H9 (cell line): Measurements from ENCODE around the gene RSPO3. TPM values are rescaled to one million over a fixed set of nuclear protein-coding genes. Genes with fewer than 3 reads are reported as not detected.
"Not testable (repeated sequence)": the region's sequence is repeated elsewhere in the genome, so short reads cannot be mapped to it uniquely, and the experiment has no call there.

Experiments used
- DNase-seq: peaks from one replicate; pipeline ENCODE4 v3.0.0-alpha.2; 2017
- H2AFZ ChIP-seq: one replicate; pipeline ENCODE4 v1.6.1; 2013; ENCODE audit warnings: mild to moderate bottlenecking, low read length, control low read depth, moderate library complexity
- H2AK5ac ChIP-seq: 2 replicates; pipeline ENCODE4 v1.6.1; 2013; ENCODE audit warnings: low read length, control low read depth, mixed read lengths; ENCODE audit not compliant: insufficient read length
- H2BK120ac ChIP-seq: one replicate; pipeline ENCODE4 v1.6.1; 2013; ENCODE audit warnings: low read depth, mild to moderate bottlenecking, low read length, control low read depth, inconsistent platforms; ENCODE audit not compliant: poor library complexity, severe bottlenecking
- H2BK12ac ChIP-seq: 2 replicates; pipeline ENCODE4 v1.6.1; 2013; ENCODE audit warnings: low read length, control low read depth, mixed read lengths, low read depth; ENCODE audit not compliant: insufficient read length
- H2BK15ac ChIP-seq: 2 replicates; pipeline ENCODE4 v1.6.1; 2013; ENCODE audit warnings: low read depth, low read length, control low read depth
- H2BK20ac ChIP-seq: one replicate; pipeline ENCODE4 v1.6.1; 2013; ENCODE audit warnings: low read depth, mild to moderate bottlenecking, low read length, control low read depth, inconsistent platforms; ENCODE audit not compliant: poor library complexity, severe bottlenecking
- H2BK5ac ChIP-seq: 2 replicates; pipeline ENCODE4 v1.6.1; 2013; ENCODE audit warnings: low read length, control low read depth, mixed read lengths; ENCODE audit not compliant: insufficient read length
- H3K14ac ChIP-seq: 2 replicates; pipeline ENCODE4 v1.6.1; 2013; ENCODE audit warnings: low read length, control low read depth; ENCODE audit not compliant: insufficient read depth
- H3K18ac ChIP-seq: 2 replicates; pipeline ENCODE4 v1.6.1; 2013; ENCODE audit warnings: low read depth, mild to moderate bottlenecking, mixed read lengths, low read length, control low read depth; ENCODE audit not compliant: insufficient read length
- H3K23ac ChIP-seq: 2 replicates; pipeline ENCODE4 v1.6.1; 2013; ENCODE audit warnings: low read length, control low read depth, mixed read lengths, low read depth; ENCODE audit not compliant: insufficient read length
- H3K23me2 ChIP-seq: 2 replicates; pipeline ENCODE4 v1.6.1; 2013; ENCODE audit warnings: low read depth, mild to moderate bottlenecking, mixed read lengths, low read length, control low read depth; ENCODE audit not compliant: insufficient read length, poor library complexity, severe bottlenecking
- H3K27ac ChIP-seq: 2 replicates; pipeline ENCODE4 v1.5.1; 2013; ENCODE audit warnings: low read length, control low read depth, mixed read lengths, low read depth; ENCODE audit not compliant: insufficient read length
- H3K27me3 ChIP-seq: 2 replicates; pipeline ENCODE4 v1.6.1; 2013; ENCODE audit warnings: low read length, control low read depth, inconsistent platforms; ENCODE audit not compliant: insufficient read depth
- H3K4ac ChIP-seq: 2 replicates; pipeline ENCODE4 v1.6.1; 2013; ENCODE audit warnings: low read depth, mild to moderate bottlenecking, control low read depth, inconsistent platforms, low read length, moderate library complexity
- H3K4me1 ChIP-seq: 2 replicates; pipeline ENCODE4 v1.6.1; 2013; ENCODE audit warnings: low read length, control low read depth, inconsistent platforms; ENCODE audit not compliant: insufficient read depth
- H3K4me2 ChIP-seq: 2 replicates; pipeline ENCODE4 v1.6.1; 2013; ENCODE audit warnings: low read length, control low read depth, mixed read lengths; ENCODE audit not compliant: insufficient read length, insufficient read depth
- H3K56ac ChIP-seq: 2 replicates; pipeline ENCODE4 v1.6.1; 2013; ENCODE audit warnings: low read depth, mild to moderate bottlenecking, mixed read lengths, low read length, control low read depth; ENCODE audit not compliant: insufficient read length
- H3K79me1 ChIP-seq: 2 replicates; pipeline ENCODE4 v1.6.1; 2013; ENCODE audit warnings: low read depth, mild to moderate bottlenecking, moderate library complexity, low read length, control low read depth, inconsistent platforms; ENCODE audit not compliant: insufficient read depth, poor library complexity, severe bottlenecking
- H3K79me2 ChIP-seq: 2 replicates; pipeline ENCODE4 v1.6.1; 2013; ENCODE audit warnings: low read length, control low read depth, inconsistent platforms; ENCODE audit not compliant: insufficient read depth
- H3K9ac ChIP-seq: 2 replicates; pipeline ENCODE4 v1.6.1; 2013; ENCODE audit warnings: low read length, control low read depth, mixed read lengths; ENCODE audit not compliant: insufficient read length; ENCODE audit errors: extremely low read depth
- H3K9me3 ChIP-seq: one replicate; pipeline ENCODE4 v1.6.1; 2013; ENCODE audit warnings: low read depth, low read length, inconsistent platforms; ENCODE audit not compliant: control insufficient read depth
- H3T11ph ChIP-seq: one replicate; pipeline ENCODE4 v1.6.1; 2013; ENCODE audit warnings: mild to moderate bottlenecking, low read length, control low read depth, inconsistent platforms
- H4K20me1 ChIP-seq: one replicate; pipeline ENCODE4 v1.6.1; 2013; ENCODE audit not compliant: control insufficient read depth, insufficient read length, insufficient read depth
- H4K5ac ChIP-seq: 2 replicates; pipeline ENCODE4 v1.6.1; 2013; ENCODE audit warnings: low read depth, mild to moderate bottlenecking, mixed read lengths, low read length, control low read depth; ENCODE audit not compliant: insufficient read length
- H4K8ac ChIP-seq: replicated peaks from 2 replicates; pipeline ENCODE4 v1.6.1; 2013; ENCODE audit warnings: low read length, control low read depth, mixed read lengths, low read depth; ENCODE audit not compliant: insufficient read length
- H4K91ac ChIP-seq: 2 replicates; pipeline ENCODE4 v1.6.1; 2013; ENCODE audit warnings: low read depth, mild to moderate bottlenecking, moderate library complexity, mixed read lengths, low read length, control low read depth; ENCODE audit not compliant: insufficient read length
- H3K27ac Mint-ChIP-seq, 3 experiments: 2 replicates in 2 of 3; 3 replicates in 1 of 3; pipeline ENCODE4 v1.8.0; 2020 to 2021; ENCODE audit warnings: mixed read lengths in 3 of 3, mild to moderate bottlenecking in 1 of 3, moderate library complexity in 1 of 3
- H3K27me3 Mint-ChIP-seq: 2 replicates; pipeline ENCODE4 v1.8.0; 2021; ENCODE audit warnings: low read depth, mild to moderate bottlenecking, moderate library complexity, mixed read lengths
- H3K36me3 Mint-ChIP-seq, 3 experiments: 2 replicates in 2 of 3; 3 replicates in 1 of 3; pipeline ENCODE4 v1.8.0; 2020 to 2021; ENCODE audit warnings: low read depth in 3 of 3, mixed read lengths in 3 of 3; ENCODE audit not compliant: insufficient read depth in 1 of 3
- H3K4me1 Mint-ChIP-seq, 2 experiments: 2 replicates each; pipeline ENCODE4 v1.8.0; 2020; ENCODE audit warnings: mixed read lengths in 2 of 2
- H3K4me3 Mint-ChIP-seq, 2 experiments: 2 replicates in 1 of 2; 3 replicates in 1 of 2; pipeline ENCODE4 v1.8.0; 2020 to 2021; ENCODE audit warnings: mild to moderate bottlenecking in 2 of 2, mixed read lengths in 2 of 2, moderate library complexity in 1 of 2
- H3K9me3 Mint-ChIP-seq, 2 experiments: 2 replicates in 1 of 2; 3 replicates in 1 of 2; pipeline ENCODE4 v1.8.0; 2020; ENCODE audit warnings: mild to moderate bottlenecking in 2 of 2, mixed read lengths in 2 of 2, moderate library complexity in 1 of 2
- WGBS: extraction: QIAGEN DNeasy Blood & Tissue Kit; methylation state at CpG from one replicate; pipeline ENCODE4 v1.1.7; 2013; ENCODE audit warnings: missing lambda C conversion rate, low lambda C conversion rate, mixed read lengths; ENCODE audit not compliant: insufficient read length; ENCODE audit errors: extremely low coverage; 5-methylcytosine and 5-hydroxymethylcytosine counted together
- total RNA-seq: library from RNA; stranded (reverse); gene quantifications from 2 replicates; pipeline ENCODE4 v1.2.1, GENCODE V29; 2021
- TF ChIP-seq, protein P1 (sequence below): fragments of 200-600 bp; sonication (generic); conservative IDR thresholded peaks from 3 replicates; pipeline ENCODE4 v1.8.0; 2021; ENCODE audit warnings: antibody characterized with exemption, mild to moderate bottlenecking

RSPO3 gene
- total RNA-seq, 1 experiment from 2014 or later = not detected

DNA sequence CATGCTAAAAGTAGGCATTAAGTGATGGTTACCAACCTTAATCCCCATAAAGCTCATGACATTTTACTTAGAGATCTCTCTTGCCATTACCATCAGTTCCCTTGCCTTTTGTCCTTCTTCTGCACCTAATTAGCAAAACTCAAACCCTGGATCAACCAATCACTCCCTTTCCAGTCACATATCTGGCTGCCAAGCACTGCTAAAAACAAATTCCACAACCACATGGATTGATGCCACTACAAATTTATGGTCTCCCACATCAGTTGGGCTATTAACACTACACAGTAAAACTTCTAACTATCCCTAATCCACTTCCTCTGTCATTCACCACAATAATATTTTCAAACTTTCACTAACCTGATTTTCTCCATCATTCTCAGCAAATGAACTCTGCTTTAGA, 93.9 kb downstream of the RSPO3 start:
- no peak overlapping the region for H4K8ac ChIP-seq
- H3K23ac ChIP-seq = no peak overlapping the region
- no peak overlapping the region for H2BK20ac ChIP-seq
- DNase-seq = no peak
- Mint-ChIP-seq H3K27ac (no peak overlapping the region), H3K27me3 (no peaks in the 10 kb centered on the region), H3K36me3 (peaks cover 0 to 4% (median 0%) of the 10 kb centered on the region in 3 experiments; a peak in 1 of 7 replicates), H3K4me1 (no peaks in the 10 kb centered on the region), H3K4me3 (no peak overlapping the region), H3K9me3 (peaks cover 0 to 3% of the 10 kb centered on the region in 2 experiments; a peak in 2 of 5 replicates)
- H3K23me2 ChIP-seq = no peaks in the 10 kb centered on the region
- no peak overlapping the region for H2BK5ac ChIP-seq
- no peak overlapping the region for H3K56ac ChIP-seq
- no peak overlapping the region for H3K4me2 ChIP-seq
- H4K91ac ChIP-seq = no peak overlapping the region
- no peaks in the 10 kb centered on the region for H4K20me1 ChIP-seq
- H3K18ac ChIP-seq = no peak overlapping the region
- no peak overlapping the region for H4K5ac ChIP-seq
- no peak overlapping the region for H2AFZ ChIP-seq
- H3T11ph ChIP-seq = no peak overlapping the region
- H3K9ac ChIP-seq = no peak overlapping the region
- H3K9me3 ChIP-seq = no peaks in the 10 kb centered on the region
- no peak overlapping the region for H3K4ac ChIP-seq
- no peaks in the 10 kb centered on the region for H3K79me2 ChIP-seq
- H3K4me1 ChIP-seq = no peaks in the 10 kb centered on the region
- no peak overlapping the region for H2BK15ac ChIP-seq
- H2BK120ac ChIP-seq = no peak overlapping the region
- H2BK12ac ChIP-seq = no peak overlapping the region
- TF ChIP-seq, protein P1, sequence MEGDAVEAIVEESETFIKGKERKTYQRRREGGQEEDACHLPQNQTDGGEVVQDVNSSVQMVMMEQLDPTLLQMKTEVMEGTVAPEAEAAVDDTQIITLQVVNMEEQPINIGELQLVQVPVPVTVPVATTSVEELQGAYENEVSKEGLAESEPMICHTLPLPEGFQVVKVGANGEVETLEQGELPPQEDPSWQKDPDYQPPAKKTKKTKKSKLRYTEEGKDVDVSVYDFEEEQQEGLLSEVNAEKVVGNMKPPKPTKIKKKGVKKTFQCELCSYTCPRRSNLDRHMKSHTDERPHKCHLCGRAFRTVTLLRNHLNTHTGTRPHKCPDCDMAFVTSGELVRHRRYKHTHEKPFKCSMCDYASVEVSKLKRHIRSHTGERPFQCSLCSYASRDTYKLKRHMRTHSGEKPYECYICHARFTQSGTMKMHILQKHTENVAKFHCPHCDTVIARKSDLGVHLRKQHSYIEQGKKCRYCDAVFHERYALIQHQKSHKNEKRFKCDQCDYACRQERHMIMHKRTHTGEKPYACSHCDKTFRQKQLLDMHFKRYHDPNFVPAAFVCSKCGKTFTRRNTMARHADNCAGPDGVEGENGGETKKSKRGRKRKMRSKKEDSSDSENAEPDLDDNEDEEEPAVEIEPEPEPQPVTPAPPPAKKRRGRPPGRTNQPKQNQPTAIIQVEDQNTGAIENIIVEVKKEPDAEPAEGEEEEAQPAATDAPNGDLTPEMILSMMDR = no peak
- H3K79me1 ChIP-seq = no peaks in the 10 kb centered on the region
- H3K14ac ChIP-seq = no peak overlapping the region
- H3K27ac ChIP-seq = no peak overlapping the region
- H3K27me3 ChIP-seq = no peaks in the 10 kb centered on the region
- H2AK5ac ChIP-seq = no peak overlapping the region

DNA sequence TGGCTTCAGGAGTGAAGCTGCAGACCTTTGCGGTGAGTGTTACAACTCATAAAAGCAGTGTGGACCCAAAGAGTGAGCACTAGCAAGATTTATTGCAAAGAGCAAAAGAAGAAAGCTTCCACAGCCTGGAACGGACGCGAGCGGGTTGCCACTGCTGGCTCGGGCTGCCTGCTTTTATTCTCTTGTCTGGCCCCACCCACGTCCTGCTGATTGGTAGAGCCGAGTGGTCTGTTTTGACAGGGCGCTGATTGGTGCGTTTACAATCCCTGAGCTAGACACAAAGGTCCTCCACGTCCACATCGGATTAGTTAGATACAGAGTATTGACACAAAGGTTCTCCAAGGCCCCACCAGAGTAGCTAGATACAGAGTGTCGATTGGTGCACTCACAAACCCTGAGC, 95.6 kb downstream of the RSPO3 start:
- H4K8ac ChIP-seq, H3K27me3 ChIP-seq, H4K91ac ChIP-seq, H3K4me1 ChIP-seq, H4K5ac ChIP-seq, H2BK5ac ChIP-seq, H3K4me3 Mint-ChIP-seq, H3K14ac ChIP-seq, H3K23ac ChIP-seq, H3K9me3 ChIP-seq, H3K4me2 ChIP-seq, H3K9ac ChIP-seq, H2AFZ ChIP-seq, H3K18ac ChIP-seq, H2BK15ac ChIP-seq, H4K20me1 ChIP-seq, H2BK20ac ChIP-seq, H2BK12ac ChIP-seq, H3K79me2 ChIP-seq, H3K27me3 Mint-ChIP-seq, H3K23me2 ChIP-seq, H3K56ac ChIP-seq, H3T11ph ChIP-seq, H3K4ac ChIP-seq, H3K9me3 Mint-ChIP-seq, H3K79me1 ChIP-seq, H3K27ac ChIP-seq, H3K36me3 Mint-ChIP-seq, H2AK5ac ChIP-seq, DNase-seq, H3K4me1 Mint-ChIP-seq, H2BK120ac ChIP-seq: not testable (repeated sequence)
- H3K27ac Mint-ChIP-seq = peak overlapping the region in 1 of 3 experiments; percentile 45; a peak in 2 of 7 replicates
- WGBS = no CpG with 5 or more reads among the region's 13 CpGs
